BLaER1 treated with 17β-estradiol and CSF1 and Interleukin-3, amounts not matched to agents 10 nM and 100 nM (cell line): ENCODE measurements around the gene RB1.

Experiments used
- H3K27ac ChIP-seq, 11 experiments: shearing (Covaris generic); formaldehyde crosslinking; 2 replicates each; pipeline ENCODE4 v1.8.1; 2022
- H3K27me3 ChIP-seq, 11 experiments: shearing (Covaris generic); formaldehyde crosslinking; 2 replicates each; pipeline ENCODE4 v1.8.1; 2022
- H3K36me3 ChIP-seq, 11 experiments: shearing (Covaris generic); formaldehyde crosslinking; 2 replicates each; pipeline ENCODE4 v1.8.1; 2022
- H3K4me1 ChIP-seq, 10 experiments: shearing (Covaris generic); formaldehyde crosslinking; 2 replicates each; pipeline ENCODE4 v1.8.1; 2022
- H3K4me2 ChIP-seq, 11 experiments: shearing (Covaris generic); formaldehyde crosslinking; 2 replicates each; pipeline ENCODE4 v1.8.1; 2022
- H3K4me3 ChIP-seq, 10 experiments: shearing (Covaris generic); formaldehyde crosslinking; 2 replicates each; pipeline ENCODE4 v1.8.1; 2022
- H3K9ac ChIP-seq, 11 experiments: shearing (Covaris generic); formaldehyde crosslinking; 2 replicates each; pipeline ENCODE4 v1.8.1; 2022
- H3K9me3 ChIP-seq, 11 experiments: shearing (Covaris generic); formaldehyde crosslinking; replicated peaks in 1 of 11; 2 replicates each; pipeline ENCODE4 v1.8.1; 2022
- H4K20me1 ChIP-seq, 11 experiments: shearing (Covaris generic); formaldehyde crosslinking; 2 replicates each; pipeline ENCODE4 v1.8.1; 2022
- Cebpa-rat ChIP-seq, 11 experiments: shearing (Covaris generic); IDR thresholded peaks; 2 replicates each; pipeline ENCODE4 v1.8.1; 2022

The RB1 gene

GRCh38 chr13:48530833-48531232 lies 227.3 kb downstream of the RB1 start:
- Histone ChIP-seq H3K27ac (peak overlapping the region in 9 of 11 experiments; percentile 86 to 98 (median 94); a peak in 14 of 22 replicates), H3K36me3 (peaks cover 0 to 16% (median 8%) of the 10 kb centered on the region in 11 experiments; a peak in 12 of 22 replicates), H3K4me3 (peak overlapping the region in 8 of 10 experiments; percentile 64 to 80 (median 70); a peak in 10 of 20 replicates), H3K9ac (peak overlapping the region in 9 of 11 experiments; percentile 86 to 97 (median 92); a peak in 12 of 22 replicates), H4K20me1 (no peaks in the 10 kb centered on the region), H3K27me3 (no peaks in the 10 kb centered on the region), H3K4me1 (peaks cover 50 to 80% (median 66%) of the 10 kb centered on the region in 10 experiments), H3K4me2 (peak overlapping the region; percentile 79 to 98 (median 93)), H3K9me3 (peaks cover 0 to 22% (median 12%) of the 10 kb centered on the region in 11 experiments; a peak in 15 of 22 replicates)
- TF ChIP-seq Cebpa-rat (IDR thresholded peaks at IDR 0.05), result no peak
